SU-DHL-6 (cell line): Measurements from ENCODE around the gene TXLNB.

Experiments
- H2AFZ ChIP-seq: fragments of 200-600 bp; sonication (generic); 2 replicates; pipeline ENCODE4 v1.6.1; 2014; ENCODE audit warnings: low read depth, mild to moderate bottlenecking, moderate library complexity, mixed read lengths, antibody characterized with exemption, low read length; ENCODE audit not compliant: severe bottlenecking
- H3F3A ChIP-seq: fragments of 200-600 bp; shearing (Covaris generic); 2 replicates; pipeline ENCODE4 v1.6.0; 2016; ENCODE audit warnings: antibody characterized with exemption, mild to moderate bottlenecking; ENCODE audit not compliant: insufficient read depth
- H3K27ac ChIP-seq: fragments of 200-600 bp; sonication (generic); 2 replicates; pipeline ENCODE4 v1.5.1; 2016; ENCODE audit warnings: low read depth, mild to moderate bottlenecking, low read length, moderate library complexity, mixed read lengths
- H3K27me3 ChIP-seq: fragments of 200-600 bp; sonication (generic), shearing (Covaris generic); 2 replicates; pipeline ENCODE4 v1.6.0; 2014; ENCODE audit warnings: mild to moderate bottlenecking, low read length
- H3K36me3 ChIP-seq: fragments of 200-600 bp; sonication (generic); 2 replicates; pipeline ENCODE4 v1.6.1; 2014; ENCODE audit warnings: mild to moderate bottlenecking, low read length, mixed read lengths
- H3K4me2 ChIP-seq: fragments of 300-600, 200-600 bp; shearing (Covaris generic), sonication (generic); 2 replicates; pipeline ENCODE4 v1.6.0; 2014; ENCODE audit warnings: low read length, low read depth, mild to moderate bottlenecking; ENCODE audit not compliant: poor library complexity, severe bottlenecking
- H3K4me3 ChIP-seq: fragments of 200-600 bp; sonication (generic); 2 replicates; pipeline ENCODE4 v1.5.1; 2014; ENCODE audit warnings: antibody characterized with exemption, low read length, mild to moderate bottlenecking, mixed read lengths; ENCODE audit not compliant: insufficient read depth, poor library complexity, severe bottlenecking
- H3K79me2 ChIP-seq: fragments of 200-600 bp; sonication (generic); 2 replicates; pipeline ENCODE4 v1.6.1; 2014; ENCODE audit warnings: mild to moderate bottlenecking, low read length, moderate library complexity; ENCODE audit not compliant: insufficient read depth
- H3K9ac ChIP-seq: fragments of 200-600 bp; sonication (generic); 2 replicates; pipeline ENCODE4 v1.7.0; 2014; ENCODE audit warnings: mild to moderate bottlenecking, low read length
- H3K9me2 ChIP-seq: fragments of 200-600 bp; sonication (generic); replicated peaks from 2 replicates; pipeline ENCODE4 v1.6.1; 2014; ENCODE audit warnings: low read length; ENCODE audit not compliant: insufficient read depth
- H3K9me3 ChIP-seq: fragments of 200-600 bp; sonication (generic); 2 replicates; pipeline ENCODE4 v1.6.1; 2014; ENCODE audit warnings: low read length, mixed read lengths; ENCODE audit not compliant: insufficient read depth
- H4K20me1 ChIP-seq: fragments of 200-600 bp; sonication (generic); 2 replicates; pipeline ENCODE4 v1.6.1; 2014; ENCODE audit warnings: low read depth, mild to moderate bottlenecking, antibody characterized with exemption, low read length, moderate library complexity, mixed read lengths
- EZH2phosphoT487 ChIP-seq: fragments of 200-600 bp; sonication (generic), shearing (Covaris generic); conservative IDR thresholded peaks from 2 replicates; pipeline ENCODE4 v1.6.1; 2018; ENCODE audit warnings: mild to moderate bottlenecking, antibody characterized with exemption, low read length, moderate library complexity, mixed read lengths
- TF ChIP-seq, protein P1 (sequence below): fragments of 200-600 bp; sonication (generic); IDR thresholded peaks from one replicate; pipeline ENCODE4 v1.5.1; 2017; ENCODE audit warnings: antibody characterized with exemption, mild to moderate bottlenecking, low read length, moderate library complexity; ENCODE audit not compliant: insufficient read depth, poor library complexity, severe bottlenecking

The TXLNB gene

DNA sequence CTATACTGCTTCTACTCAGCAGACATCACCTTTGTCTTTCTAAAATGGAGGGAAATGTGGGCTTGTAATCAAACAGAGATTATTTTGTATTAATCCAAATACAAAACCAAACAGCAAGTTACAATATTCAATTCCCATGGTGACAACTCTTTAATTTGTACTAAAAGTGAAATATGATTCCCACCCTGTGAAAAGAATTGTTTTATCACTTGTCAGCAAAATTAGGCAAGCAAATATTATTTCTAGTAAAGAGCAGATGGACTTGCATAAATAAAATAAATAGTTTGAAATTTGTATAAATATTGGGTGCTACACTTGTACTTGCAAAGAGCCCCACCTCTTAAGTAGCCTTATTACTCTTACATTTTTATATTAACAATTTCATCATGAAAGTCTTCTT lies 6.1 kb upstream of the TXLNB start:
- Histone ChIP-seq H4K20me1 (no peaks in the 10 kb centered on the region), H3K27me3 (no peaks in the 10 kb centered on the region), H3K9me2 (no peaks in the 10 kb centered on the region), H3K9me3 (no peaks in the 10 kb centered on the region), H3K9ac (no peak overlapping the region), H3K79me2 (peaks cover 61% of the 10 kb centered on the region; the same call in 1 of the 2 replicates), H3K4me2 (no peak overlapping the region), H2AFZ (no peak overlapping the region), H3K4me3 (no peak overlapping the region), H3K27ac (no peak overlapping the region), H3F3A (peaks cover 24% of the 10 kb centered on the region), H3K36me3 (peaks cover 19% of the 10 kb centered on the region)
- TF ChIP-seq, protein P1, sequence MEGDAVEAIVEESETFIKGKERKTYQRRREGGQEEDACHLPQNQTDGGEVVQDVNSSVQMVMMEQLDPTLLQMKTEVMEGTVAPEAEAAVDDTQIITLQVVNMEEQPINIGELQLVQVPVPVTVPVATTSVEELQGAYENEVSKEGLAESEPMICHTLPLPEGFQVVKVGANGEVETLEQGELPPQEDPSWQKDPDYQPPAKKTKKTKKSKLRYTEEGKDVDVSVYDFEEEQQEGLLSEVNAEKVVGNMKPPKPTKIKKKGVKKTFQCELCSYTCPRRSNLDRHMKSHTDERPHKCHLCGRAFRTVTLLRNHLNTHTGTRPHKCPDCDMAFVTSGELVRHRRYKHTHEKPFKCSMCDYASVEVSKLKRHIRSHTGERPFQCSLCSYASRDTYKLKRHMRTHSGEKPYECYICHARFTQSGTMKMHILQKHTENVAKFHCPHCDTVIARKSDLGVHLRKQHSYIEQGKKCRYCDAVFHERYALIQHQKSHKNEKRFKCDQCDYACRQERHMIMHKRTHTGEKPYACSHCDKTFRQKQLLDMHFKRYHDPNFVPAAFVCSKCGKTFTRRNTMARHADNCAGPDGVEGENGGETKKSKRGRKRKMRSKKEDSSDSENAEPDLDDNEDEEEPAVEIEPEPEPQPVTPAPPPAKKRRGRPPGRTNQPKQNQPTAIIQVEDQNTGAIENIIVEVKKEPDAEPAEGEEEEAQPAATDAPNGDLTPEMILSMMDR = no peak
- no peak for TF ChIP-seq EZH2phosphoT487

GRCh38 chr6:139296927-139297326 lies 5.1 kb upstream of the TXLNB start:
- peaks cover 65% of the 10 kb centered on the region; the same call in 1 of the 2 replicates for H3K79me2 ChIP-seq
- no peak overlapping the region for H3K4me2 ChIP-seq
- no peaks in the 10 kb centered on the region for H3K9me2 ChIP-seq
- peaks cover 16% of the 10 kb centered on the region for H3K36me3 ChIP-seq
- no peaks in the 10 kb centered on the region for H3K27me3 ChIP-seq
- no peak overlapping the region for H3K9ac ChIP-seq
- H2AFZ ChIP-seq = no peak overlapping the region
- peaks cover 24% of the 10 kb centered on the region for H3F3A ChIP-seq
- H3K4me3 ChIP-seq = no peak overlapping the region
- H3K9me3 ChIP-seq = no peaks in the 10 kb centered on the region
- TF ChIP-seq, protein P1 = no peak
- TF ChIP-seq EZH2phosphoT487 = no peak
- H3K27ac ChIP-seq = peak overlapping the region; percentile 5; the same call in 1 of the 2 replicates
- no peaks in the 10 kb centered on the region for H4K20me1 ChIP-seq

DNA sequence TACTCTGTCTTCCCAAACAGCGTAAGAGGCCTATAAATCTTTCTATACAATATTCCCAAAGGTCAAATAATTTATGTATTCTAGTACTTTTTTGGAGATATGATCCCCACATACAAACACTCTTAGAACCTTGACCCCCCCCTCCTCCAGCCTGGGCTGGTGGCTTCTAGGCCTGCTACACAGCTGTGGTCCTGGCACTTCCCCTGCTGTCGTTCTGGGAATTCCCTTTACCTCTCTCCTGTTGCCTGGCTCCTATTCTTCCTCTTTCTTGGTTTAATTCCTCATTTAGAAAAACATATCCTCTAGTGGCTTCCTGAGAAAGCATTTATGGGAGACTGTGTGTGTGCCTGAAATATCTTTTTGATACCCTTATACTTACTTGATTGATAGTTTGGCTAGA lies 4.1 kb upstream of the TXLNB start:
- Histone ChIP-seq H3K27ac (peak overlapping the region; percentile 66; the same call in 1 of the 2 replicates), H2AFZ (no peak overlapping the region)
- TF ChIP-seq, protein P1 = no peak

More for the DNA sequence above, 4.1 kb upstream of the TXLNB start:
- Histone ChIP-seq H3K9me2 (no peaks in the 10 kb centered on the region), H3K9me3 (no peaks in the 10 kb centered on the region), H3F3A (peaks cover 31% of the 10 kb centered on the region), H3K9ac (no peak overlapping the region), H3K4me2 (no peak overlapping the region), H3K4me3 (no peak overlapping the region), H3K79me2 (peaks cover 69% of the 10 kb centered on the region; the same call in 1 of the 2 replicates), H3K27me3 (no peaks in the 10 kb centered on the region), H4K20me1 (no peaks in the 10 kb centered on the region), H3K36me3 (peaks cover 16% of the 10 kb centered on the region)
